ENCODE data around the gene ZBTB45. TPM values are rescaled to one million over a fixed set of nuclear protein-coding genes. Genes with fewer than 3 reads are reported as not detected.

The ZBTB45 gene
- total RNA-seq, 4 donors from 2014 or later: 0.88 to 17.8 (median 3.8) TPM

- Histone ChIP-seq H3K9me3 (no peaks in the 10 kb centered on the region), H3K27ac (peak overlapping the region in 1 of 2 donors; percentile 60), H3K27me3 (no peaks in the 10 kb centered on the region), H3K36me3 (no peaks in the 10 kb centered on the region), H3K4me3 (peak overlapping the region; percentile 18 to 41), H3K4me1 (peaks cover 0 to 18% of the 10 kb centered on the region in 2 donors)
- TF ChIP-seq CTCF (IDR thresholded peaks at IDR 0.05): no peak
- peak in 1 of 2 donors; percentile 19 for TF ChIP-seq POLR2A (IDR thresholded peaks at IDR 0.05)
- DNase-seq: no peak
- intact Hi-C loops (cut with DNase I; ENCODE audit: low total_unique reads): no loop called here
Observed at GRCh38 chr19:58562122-58563033, 42.8 kb upstream of the ZBTB45 start.

GRCh38 chr19:58561373-58562121, 41.9 kb upstream of the ZBTB45 start:
- no peaks in the 10 kb centered on the region for H3K36me3 ChIP-seq
- H3K27me3 ChIP-seq: no peaks in the 10 kb centered on the region
- H3K4me3 ChIP-seq: peak overlapping the region; percentile 18 to 41
- intact Hi-C loops (cut with DNase I; ENCODE audit: low total_unique reads): no loop called here
- peaks cover 4 to 27% of the 10 kb centered on the region in 2 donors for H3K4me1 ChIP-seq
- no peak for DNase-seq
- peak overlapping the region in 1 of 2 donors; percentile 60 for H3K27ac ChIP-seq
- TF ChIP-seq CTCF (IDR thresholded peaks at IDR 0.05): no peak
- H3K9me3 ChIP-seq: no peaks in the 10 kb centered on the region

- Histone ChIP-seq H3K4me1 (peaks cover 4 to 30% of the 10 kb centered on the region in 2 donors), H3K27me3 (no peaks in the 10 kb centered on the region), H3K9me3 (no peaks in the 10 kb centered on the region), H3K27ac (no peak overlapping the region), H3K4me3 (no peak overlapping the region), H3K36me3 (no peaks in the 10 kb centered on the region)
- intact Hi-C loops (cut with DNase I; ENCODE audit: low total_unique reads): no loop called here
- TF ChIP-seq CTCF (IDR thresholded peaks at IDR 0.05): no peak
- TF ChIP-seq POLR2A (IDR thresholded peaks at IDR 0.05): no peak
- no peak for DNase-seq
Observed at GRCh38 chr19:58560921-58561320, 41.3 kb upstream of the ZBTB45 start.

- DNase-seq: no peak
- intact Hi-C loops (cut with DNase I; ENCODE audit: low total_unique reads): no loop called here
- no peaks in the 10 kb centered on the region for H3K36me3 ChIP-seq
- H3K9me3 ChIP-seq: no peaks in the 10 kb centered on the region
- H3K4me3 ChIP-seq: peak overlapping the region; percentile 86 to 87
- H3K4me1 ChIP-seq: peaks cover 4 to 30% of the 10 kb centered on the region in 2 donors
- peak overlapping the region; percentile 99 for H3K27ac ChIP-seq
- TF ChIP-seq CTCF (IDR thresholded peaks at IDR 0.05): no peak
- H3K27me3 ChIP-seq: no peaks in the 10 kb centered on the region
Observed at GRCh38 chr19:58560007-58560887, 40.6 kb upstream of the ZBTB45 start.

All from uterus (tissue), 4 donors.